Omental fat pad (tissue), 4 donors: ENCODE measurements around the gene LBHD2. TPM values are rescaled to one million over a fixed set of nuclear protein-coding genes. Genes with fewer than 3 reads are reported as not detected.

Experiments used
- ATAC-seq: fragments of 150-250 bp; one replicate; pipeline ENCODE4 v1.9.1; 2016; ENCODE audit warnings: mild to moderate bottlenecking, moderate library complexity; ENCODE audit not compliant: low FRiP score
- DNase-seq: peaks from one replicate; pipeline ENCODE4 v3.0.0-alpha.2; 2019; ENCODE audit warnings: low spot score
- total RNA-seq, 4 donors: library from RNA; depleted of rRNA; stranded (reverse); fragments of >200 nt; gene quantifications; one replicate each; pipeline ENCODE4 v1.1.0, GENCODE V29; 2016
- TF ChIP-seq, protein P1 (sequence below), 3 donors: fragments of 450-650 bp; IDR thresholded peaks; one replicate each; pipeline ENCODE4 v1.5.1; 2016 to 2017; ENCODE audit warnings: antibody characterized with exemption in 3 of 3, mild to moderate bottlenecking in 3 of 3, moderate library complexity in 2 of 3

Gene LBHD2
- total RNA-seq, 4 donors from 2014 or later: 6.3 TPM; not detected in 3

DNA sequence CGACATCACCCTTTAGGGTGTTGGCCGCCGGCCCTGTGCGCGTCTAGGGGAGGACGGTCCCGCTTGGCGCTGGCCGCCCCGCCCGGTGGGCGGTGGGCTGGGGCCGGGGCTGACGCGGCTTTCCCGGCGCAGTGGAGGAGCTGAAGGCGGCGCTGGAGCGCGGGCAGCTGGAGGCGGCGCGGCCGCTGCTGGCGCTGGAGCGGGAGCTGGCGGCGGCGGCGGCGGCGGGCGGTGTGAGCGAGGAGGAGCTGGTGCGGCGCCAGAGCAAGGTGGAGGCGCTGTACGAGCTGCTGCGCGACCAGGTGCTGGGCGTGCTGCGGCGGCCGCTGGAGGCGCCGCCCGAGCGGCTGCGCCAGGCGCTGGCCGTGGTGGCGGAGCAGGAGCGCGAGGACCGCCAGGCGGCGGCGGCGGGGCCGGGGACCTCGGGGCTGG lies 42.9 kb downstream of the LBHD2 start:
- ATAC-seq (no peak), DNase-seq (no peak)
- TF ChIP-seq, protein P1, sequence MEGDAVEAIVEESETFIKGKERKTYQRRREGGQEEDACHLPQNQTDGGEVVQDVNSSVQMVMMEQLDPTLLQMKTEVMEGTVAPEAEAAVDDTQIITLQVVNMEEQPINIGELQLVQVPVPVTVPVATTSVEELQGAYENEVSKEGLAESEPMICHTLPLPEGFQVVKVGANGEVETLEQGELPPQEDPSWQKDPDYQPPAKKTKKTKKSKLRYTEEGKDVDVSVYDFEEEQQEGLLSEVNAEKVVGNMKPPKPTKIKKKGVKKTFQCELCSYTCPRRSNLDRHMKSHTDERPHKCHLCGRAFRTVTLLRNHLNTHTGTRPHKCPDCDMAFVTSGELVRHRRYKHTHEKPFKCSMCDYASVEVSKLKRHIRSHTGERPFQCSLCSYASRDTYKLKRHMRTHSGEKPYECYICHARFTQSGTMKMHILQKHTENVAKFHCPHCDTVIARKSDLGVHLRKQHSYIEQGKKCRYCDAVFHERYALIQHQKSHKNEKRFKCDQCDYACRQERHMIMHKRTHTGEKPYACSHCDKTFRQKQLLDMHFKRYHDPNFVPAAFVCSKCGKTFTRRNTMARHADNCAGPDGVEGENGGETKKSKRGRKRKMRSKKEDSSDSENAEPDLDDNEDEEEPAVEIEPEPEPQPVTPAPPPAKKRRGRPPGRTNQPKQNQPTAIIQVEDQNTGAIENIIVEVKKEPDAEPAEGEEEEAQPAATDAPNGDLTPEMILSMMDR (IDR thresholded peaks at IDR 0.05): no peak

DNA sequence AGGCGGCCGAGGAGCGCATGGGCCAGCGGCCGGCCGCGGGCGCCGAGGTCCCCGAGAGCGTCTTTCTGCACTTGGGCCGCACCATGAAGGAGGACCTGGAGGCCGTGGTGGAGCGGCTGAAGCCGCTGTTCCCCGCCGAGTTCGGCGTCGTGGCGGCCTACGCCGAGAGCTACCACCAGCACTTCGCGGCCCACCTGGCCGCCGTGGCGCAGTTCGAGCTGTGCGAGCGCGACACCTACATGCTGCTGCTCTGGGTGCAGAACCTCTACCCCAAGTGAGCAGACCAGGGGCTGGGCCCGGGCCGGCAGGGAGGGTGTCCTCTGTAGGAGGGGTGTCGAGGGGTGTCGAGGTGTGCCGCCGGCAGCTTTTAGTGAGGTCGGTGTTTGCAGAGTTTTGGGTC lies 43.3 kb downstream of the LBHD2 start:
- DNase-seq (no peak), ATAC-seq (no peak)
- TF ChIP-seq, protein P1 (IDR thresholded peaks at IDR 0.05): no peak

DNA sequence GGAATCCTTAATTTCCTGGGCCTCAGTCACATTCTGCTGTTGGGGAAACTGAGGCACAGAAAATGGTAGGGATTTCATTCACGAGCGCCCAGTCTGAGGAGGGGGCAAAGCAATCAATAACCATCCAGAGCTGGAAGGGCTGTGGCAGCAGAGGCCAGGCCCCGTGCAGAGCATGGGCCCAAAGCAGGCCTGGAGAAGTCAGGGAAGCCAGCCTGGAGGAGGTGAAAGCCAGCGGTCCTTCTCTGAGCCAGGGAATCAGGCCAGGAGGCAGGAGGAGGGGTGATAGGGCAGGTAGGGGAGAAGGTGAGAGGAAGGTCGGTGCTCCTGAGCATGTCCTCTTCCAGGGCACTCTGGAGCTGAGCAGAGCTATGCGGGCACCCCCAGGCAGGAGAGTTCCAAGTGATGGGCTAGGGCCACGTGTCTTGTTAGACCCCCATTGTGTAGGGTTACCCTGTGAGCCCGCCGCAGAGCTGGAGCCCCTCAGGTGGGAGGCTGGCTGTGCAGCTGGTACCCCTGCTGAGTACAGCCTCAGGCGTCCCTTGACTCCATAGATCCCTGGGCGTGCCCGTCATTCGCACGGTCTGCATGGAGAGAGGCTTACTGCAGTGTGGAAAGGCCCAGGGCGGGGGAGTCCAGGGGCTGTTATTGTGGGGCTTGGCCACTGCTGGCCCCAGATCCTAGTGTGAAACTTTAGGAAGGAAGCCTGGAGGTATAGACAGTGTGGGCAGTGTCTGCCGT lies 44.0 kb downstream of the LBHD2 start:
- TF ChIP-seq, protein P1 (IDR thresholded peaks at IDR 0.05): no peak
- no peak for ATAC-seq

DNA sequence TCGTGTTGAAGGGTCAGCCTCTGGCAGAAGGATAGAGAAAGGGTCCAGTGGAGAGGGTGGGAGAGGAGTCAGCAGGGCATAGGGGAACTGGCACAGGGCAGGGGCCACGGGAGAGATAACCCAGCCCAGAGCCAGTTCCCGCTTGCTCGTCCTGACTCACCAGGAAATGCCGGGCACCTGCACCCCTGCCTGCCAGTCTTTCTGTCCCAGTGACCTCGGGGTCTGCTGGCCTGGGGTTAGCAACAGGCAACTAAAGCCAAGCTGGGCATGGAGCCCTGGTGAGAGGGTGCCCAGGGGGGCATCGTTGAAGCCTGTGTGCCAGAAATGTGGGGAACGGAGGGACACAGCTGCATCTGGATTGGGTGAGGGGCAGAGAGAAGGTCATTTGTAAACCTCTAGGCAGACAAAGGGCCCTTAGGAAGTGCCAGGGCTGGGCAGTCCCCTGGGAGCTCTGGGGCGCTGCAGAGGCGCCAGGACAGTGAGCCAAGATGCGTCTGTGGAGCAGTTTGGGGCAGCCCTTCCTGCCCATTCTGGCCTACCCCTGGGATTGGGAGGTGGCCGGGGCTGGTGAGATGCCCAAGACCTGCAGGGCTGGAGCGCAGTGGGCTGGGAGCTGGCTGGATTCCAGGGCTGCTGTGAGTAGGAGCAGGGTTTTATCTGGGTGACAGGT lies 44.8 kb downstream of the LBHD2 start:
- no peak for DNase-seq
- peak; percentile 28 for ATAC-seq
- TF ChIP-seq, protein P1 (IDR thresholded peaks at IDR 0.05): no peak

More for the DNA sequence above, 44.0 kb downstream of the LBHD2 start:
- no peak for DNase-seq

DNA sequence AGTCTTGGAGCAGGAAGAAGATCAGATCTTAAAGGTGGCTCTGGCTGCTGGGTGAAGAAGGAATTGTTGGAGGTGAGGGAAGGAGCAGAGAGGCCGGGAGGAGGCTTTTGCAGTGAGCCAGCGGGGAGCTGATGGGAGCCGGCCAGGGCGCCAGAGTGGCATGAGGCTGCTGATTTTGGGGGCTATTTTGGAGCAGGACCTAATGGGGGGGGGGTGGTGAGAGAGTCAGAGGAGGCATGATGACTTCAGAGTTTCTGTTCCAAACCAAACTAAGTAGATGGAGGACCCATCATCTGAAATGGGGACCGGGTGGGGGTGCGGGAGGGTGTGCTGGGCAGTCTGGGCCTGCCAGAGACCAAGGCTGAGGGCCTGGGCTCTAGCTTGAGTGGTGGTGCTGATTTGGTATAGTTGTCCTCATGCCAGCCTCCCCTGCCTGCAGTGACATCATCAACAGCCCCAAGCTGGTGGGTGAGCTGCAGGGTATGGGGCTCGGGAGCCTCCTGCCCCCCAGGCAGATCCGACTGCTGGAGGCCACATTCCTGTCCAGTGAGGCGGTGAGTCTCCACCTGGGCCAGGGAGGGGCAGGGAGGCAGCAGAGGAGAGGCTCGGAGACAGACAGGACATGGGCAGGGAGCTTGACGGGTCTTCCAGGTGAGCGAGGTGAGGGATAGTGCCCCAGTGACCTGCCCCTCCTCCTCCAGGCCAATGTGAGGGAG lies 45.4 kb downstream of the LBHD2 start:
- DNase-seq (no peak), ATAC-seq (no peak)
- TF ChIP-seq, protein P1 (IDR thresholded peaks at IDR 0.05): no peak

DNA sequence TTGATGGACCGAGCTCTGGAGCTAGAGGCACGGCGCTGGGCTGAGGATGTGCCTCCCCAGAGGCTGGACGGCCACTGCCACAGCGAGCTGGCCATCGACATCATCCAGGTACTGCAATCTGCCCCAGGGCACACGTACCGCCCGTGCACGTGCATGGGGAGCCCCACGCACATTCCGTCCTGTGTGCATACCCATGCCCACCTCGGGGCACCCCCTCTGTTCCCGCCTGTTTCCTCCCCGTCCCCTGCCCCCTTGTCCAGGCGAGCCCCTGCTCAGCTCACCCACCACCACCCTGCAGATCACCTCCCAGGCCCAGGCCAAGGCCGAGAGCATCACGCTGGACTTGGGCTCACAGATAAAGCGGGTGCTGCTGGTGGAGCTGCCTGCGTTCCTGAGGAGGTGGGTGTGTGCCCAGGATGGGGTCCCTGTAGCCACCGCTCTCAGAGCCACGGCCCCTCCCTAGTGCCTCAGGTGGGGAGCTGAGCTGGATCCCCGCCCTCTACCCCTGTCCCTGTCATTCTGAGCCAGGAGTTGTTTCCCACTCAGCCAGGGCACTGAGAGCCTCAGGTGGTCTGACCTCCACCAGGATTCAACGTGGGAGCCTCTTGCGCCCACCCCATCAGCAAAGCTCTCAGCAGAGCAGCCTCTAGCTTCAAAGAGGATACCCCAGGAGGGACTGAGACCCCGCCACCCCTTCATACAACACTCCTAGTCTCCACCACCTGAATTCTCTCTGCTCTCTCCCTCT lies 46.2 kb downstream of the LBHD2 start:
- TF ChIP-seq, protein P1 (IDR thresholded peaks at IDR 0.05): no peak
- DNase-seq (no peak), ATAC-seq (no peak)
